HG03521 (cell line): ENCODE data around the gene MFAP4.

Experiments used
- ATAC-seq: cut with Tn5 transposase; IDR thresholded peaks from one replicate; pipeline ENCODE4 v1.9.1; 2021; ENCODE audit warnings: mild to moderate bottlenecking, moderate library complexity; ENCODE audit not compliant: unreplicated experiment

MFAP4 gene

DNA sequence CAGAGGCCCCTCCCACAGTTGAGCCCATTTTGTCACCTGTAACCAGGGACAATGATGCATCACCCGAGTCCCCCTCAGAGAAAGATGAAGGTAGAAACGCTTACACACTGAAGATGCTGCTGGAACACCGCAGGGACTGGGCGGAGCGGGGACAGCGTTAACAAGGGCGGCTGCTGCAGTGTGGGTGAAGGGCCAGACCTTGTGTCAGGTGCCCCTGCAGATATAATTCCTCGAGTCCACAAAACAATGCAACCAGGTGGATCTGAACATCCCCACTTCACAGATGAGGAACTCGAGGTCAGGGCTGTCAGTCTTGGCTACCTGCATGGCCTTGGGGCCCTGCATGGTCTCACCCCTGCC is 15.0 kb downstream of the MFAP4 start:
- ATAC-seq = no peak

DNA sequence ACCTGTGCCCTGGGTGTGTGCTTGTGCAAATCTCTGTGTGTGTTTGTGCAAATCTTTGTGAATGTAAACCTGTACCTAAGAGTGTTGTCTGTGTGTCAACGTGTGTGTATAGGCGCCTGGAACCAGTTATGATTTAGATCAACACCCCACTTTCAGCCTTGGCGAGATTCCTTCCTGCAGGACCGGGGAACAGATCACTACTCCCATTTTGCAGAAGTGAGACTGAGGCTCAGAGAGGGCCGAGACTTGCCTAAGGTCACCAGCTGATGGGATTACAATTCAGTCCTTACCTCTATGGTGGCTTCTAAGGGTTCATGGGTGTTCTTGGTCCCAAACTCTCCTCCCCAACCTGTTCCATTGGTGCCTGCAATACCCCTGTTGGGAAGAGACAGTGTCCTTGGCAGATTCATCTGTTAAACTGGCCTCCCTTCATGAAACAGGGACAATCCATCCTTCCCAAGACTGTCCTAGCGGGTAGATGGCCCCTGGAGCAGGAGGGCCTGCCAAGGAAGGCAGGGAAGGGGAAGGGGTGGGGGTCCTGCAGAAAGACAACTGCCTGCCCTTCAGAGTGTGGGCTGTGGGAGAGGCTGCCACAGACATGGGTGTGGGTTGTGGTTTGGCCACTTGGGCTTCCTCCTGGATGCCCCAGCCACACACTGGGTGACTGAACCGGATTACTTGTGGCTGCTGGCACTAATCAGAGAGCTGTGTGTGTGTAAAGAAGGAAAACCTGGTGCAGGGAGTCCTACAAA is 15.6 kb downstream of the MFAP4 start:
- no peak for ATAC-seq

DNA sequence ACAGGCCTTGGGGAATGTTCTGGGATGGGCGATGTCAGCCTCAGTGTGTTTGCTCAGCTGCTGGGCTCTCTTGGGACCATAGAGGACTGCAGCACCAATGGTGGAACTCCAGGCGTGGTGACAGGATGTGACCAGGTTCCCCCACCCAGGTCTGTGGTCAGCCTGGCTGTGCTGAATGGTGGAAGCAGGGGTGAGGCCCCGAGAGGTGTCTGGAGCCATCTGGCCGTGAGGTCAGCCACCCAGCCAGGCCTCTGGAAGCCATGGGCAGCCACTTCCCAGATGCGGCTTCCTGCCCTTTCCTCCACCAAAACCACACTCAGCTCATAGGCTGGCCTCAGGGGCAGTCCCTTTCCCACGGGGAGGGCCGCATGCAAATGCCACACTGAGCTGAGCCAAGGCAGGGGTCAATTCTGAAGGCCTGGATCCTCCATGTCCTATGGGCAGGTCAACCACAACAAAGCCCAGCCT is 16.5 kb downstream of the MFAP4 start:
- ATAC-seq = peak; percentile 61

DNA sequence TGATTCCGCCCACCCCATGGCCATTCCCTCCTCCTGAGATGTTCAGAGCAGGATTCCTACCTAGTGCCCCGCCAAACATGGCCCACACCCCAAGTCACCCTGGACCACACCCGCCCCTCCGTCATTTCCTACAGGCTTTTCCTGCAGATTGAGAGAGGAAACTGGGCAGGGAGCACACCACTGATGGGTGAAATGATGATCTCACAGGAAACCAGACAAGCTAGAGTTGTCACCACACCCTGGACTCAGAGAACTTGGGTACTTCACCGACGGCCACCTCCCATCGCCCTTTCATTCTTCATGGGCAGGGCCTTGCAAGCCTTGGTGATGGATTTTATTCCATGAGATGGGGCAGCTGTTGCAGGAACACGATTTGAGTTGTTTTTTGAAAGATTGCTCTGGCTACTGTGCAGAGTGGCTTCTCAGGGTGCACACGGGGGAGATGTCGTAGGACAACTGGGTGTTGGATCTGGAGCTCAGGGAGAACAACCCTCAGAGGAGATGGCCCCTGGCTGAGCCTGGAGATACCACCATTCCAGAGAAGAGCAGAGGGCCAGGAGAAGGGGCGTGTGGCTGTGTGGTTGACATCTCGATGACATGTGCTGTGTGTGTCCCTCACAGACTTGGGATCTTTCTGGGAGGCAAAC is 17.0 kb downstream of the MFAP4 start:
- ATAC-seq = no peak

DNA sequence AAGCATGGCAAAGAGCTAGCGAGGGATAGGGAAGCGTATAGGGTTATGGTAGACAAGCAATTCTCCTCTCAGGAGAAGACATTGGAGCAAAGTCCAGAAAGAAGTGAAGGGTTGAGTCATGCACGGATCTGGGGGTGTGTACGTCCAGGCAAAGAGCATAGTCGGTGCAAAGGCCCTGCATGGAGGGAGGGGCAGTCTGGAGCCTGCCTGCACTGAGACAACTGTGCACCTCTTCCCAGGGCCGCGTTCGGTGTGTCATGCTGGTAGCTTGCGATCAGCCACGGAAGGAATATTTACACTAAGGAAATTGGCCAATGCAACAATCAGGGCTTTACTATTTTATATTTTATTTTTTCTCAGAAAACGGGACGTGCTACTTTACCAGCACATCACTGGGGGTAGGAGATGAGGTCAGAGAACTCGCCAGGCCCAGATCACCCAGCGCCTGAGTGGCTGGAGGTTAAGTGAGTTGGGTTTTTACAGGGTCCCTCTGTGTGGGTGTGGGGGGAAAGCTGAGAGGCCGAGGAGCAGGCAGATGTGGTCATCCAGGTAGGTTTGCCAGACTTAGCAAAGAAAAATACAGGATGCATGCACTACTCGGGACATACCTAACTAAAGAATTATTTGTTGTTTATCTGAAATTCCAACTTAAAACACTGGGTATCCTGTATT is 17.7 kb downstream of the MFAP4 start:
- ATAC-seq = no peak

DNA sequence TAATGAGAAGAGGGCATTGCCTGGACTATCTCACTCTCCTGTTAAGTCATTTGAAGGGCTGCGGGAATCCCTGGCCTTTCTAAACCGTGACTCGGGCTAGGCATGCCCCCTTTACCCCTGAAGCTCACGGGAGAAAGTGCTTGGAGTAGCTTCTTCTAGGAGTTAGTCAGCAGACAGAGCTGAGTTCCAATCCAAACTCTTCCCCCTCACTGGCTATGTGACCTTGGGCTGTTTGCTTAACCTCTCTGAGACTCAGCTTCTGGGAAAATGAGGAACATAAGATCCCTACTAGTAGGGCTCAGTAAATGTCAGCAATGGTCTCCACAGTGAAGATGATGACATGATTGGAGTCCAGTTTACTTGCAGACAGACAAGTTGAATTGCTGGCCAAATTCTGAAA is 18.8 kb downstream of the MFAP4 start:
- no peak for ATAC-seq

GRCh38 chr17:19366637-19366972 is 20.4 kb downstream of the MFAP4 start:
- ATAC-seq = no peak

DNA sequence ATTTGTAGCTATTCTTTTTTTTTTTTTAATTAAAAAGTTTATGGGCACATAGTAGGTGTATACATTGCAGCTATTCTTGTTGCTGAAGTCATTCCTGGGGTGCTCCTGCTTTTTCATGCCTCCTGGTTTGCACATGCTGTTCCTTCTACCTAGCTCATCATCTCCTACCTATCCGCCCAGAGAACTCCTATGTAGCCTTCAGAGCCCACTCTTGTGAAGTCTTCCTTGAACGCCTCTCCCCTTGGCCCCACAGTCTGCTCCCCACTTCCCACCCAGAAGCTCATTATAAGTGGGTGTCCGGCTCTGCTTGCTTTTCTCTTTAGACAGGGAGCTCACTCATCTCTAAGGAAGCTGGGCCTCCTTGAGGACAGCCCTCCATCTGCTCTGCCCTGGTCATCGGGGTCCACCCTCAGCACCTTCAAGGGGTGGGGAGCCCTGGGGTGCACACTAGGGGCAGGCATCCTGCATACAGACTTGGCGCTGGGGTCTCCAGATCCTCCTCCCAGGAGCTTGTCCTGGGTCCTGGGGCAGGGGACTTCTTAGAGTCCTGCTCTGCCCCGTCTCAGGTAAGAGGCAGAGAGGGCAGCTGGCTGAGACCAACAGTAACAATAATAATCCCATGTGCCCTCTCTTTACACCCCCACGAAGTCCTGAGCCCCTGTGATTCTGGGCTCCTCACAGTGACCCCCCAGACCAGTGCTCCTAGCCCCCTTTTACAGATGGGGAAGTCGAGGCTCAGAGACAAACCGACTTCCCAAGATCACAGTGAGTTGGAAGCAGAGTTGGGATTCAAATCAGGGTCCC is 21.0 kb downstream of the MFAP4 start:
- ATAC-seq = no peak

DNA sequence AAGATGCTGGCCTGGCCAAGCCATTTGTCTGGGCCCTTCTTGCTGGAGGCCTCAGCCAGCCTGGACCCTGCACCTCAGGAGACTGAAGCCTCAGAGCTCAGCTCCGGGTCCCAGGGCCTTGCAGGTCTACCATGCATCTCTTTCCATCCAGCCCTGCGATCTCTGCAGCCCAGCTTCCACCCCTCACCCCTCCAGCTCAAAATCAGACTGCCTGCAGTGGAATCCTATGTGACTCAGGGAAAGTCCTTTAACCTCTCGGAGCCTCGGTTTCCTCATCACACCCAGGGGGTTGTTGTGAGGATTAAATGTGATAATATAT is 21.5 kb downstream of the MFAP4 start:
- ATAC-seq = no peak

- ATAC-seq = no peak
Observed at GRCh38 chr17:19364699-19365498, 22.1 kb downstream of the MFAP4 start.

DNA sequence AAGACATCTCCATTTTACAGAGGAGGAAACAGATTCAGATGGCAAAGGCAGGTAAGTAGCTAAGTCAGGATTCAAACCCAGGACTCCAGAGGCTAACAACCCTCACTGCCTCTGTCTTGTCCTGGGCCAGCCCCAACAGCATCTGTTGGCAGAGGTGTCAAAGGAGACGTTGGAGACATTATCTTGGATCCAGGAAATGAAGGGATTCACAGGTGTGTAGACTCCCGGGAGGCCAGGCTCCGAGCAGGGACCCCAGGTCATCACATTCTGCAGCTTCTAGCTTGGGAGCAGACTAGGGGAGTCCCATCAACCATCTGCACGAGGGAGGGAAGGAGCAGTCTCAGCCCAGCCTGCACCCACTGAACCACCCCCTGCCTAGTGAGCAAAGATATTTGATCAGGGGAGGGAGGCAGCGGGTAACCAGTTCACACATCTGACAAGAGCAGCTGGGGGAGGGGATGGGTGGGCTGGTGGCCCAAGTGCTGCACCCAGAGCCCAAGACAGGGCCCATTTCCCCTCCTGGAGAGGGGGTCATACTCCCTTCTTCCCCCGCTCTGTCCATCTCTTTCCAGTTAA is 23.4 kb downstream of the MFAP4 start:
- ATAC-seq = no peak

- ATAC-seq = no peak
Observed at GRCh38 chr17:19363114-19363438, 23.9 kb downstream of the MFAP4 start.

GRCh38 chr17:19362277-19363113 is 24.5 kb downstream of the MFAP4 start, which contains the start of gene B9D1:
TSS of gene B9D1 (minus strand) at chr17:19362723. CDS start at chr17:19362569, 154 bp downstream.
- peak; percentile 70 for ATAC-seq

DNA sequence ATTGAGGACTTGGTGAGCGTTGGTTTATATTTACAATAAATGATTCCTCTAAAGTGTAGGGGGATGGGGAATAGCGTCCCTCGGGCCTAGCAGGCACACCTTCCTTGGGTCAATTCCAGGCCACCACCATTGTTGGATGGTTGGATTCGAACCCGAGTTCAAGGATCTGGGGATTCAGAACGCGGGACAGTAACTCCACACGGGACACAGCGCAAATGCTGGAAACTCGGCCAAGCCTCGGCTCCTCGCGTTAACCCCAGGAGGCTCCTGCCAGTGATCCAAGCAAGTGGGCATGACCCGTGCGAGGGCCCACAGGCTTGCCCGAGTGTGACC is 25.1 kb downstream of the MFAP4 start:
- no peak for ATAC-seq

DNA sequence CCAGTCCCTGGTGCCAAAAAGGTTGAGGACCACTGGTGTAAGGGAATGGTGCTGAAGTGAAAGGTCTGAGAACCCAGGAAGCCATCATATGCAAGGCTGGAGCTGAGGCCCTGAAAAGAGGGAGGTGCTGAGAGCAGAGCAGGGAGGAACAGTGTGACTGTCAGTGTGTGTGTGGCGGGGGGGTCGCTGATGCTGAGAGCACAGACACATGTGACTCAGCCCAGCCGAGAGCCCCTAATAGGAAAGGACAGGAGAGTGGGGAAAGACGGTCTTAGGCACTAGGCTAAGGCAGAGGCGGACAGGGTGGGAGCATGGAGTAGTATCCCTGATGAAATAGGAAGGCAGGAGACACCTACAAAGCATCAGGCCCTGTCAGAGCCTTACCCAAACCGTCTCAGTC is 25.7 kb downstream of the MFAP4 start:
- no peak for ATAC-seq

GRCh38 chr17:19360772-19361171 is 26.2 kb downstream of the MFAP4 start:
- no peak for ATAC-seq

GRCh38 chr17:19359856-19360255 is 27.1 kb downstream of the MFAP4 start:
- no peak for ATAC-seq

DNA sequence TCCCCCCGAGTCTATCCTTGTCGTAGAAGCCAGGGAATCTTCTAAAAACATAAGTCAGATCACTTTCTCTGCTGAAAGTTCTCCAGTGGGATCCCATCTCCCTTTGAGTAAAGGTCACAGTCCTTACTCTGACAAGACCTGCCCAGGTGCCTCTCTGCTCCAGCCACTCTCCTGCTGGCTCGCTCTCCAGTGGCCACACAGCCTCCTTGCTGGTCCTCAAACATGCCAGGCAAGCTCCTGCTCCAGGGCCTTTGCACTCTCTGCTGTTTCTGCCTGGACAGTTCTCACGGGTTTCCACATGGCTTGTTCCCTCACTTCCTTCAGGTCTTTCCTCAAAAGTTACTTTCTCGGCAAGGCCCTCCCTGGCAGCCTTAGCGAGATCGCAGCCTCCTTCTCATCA is 27.8 kb downstream of the MFAP4 start:
- ATAC-seq = no peak

DNA sequence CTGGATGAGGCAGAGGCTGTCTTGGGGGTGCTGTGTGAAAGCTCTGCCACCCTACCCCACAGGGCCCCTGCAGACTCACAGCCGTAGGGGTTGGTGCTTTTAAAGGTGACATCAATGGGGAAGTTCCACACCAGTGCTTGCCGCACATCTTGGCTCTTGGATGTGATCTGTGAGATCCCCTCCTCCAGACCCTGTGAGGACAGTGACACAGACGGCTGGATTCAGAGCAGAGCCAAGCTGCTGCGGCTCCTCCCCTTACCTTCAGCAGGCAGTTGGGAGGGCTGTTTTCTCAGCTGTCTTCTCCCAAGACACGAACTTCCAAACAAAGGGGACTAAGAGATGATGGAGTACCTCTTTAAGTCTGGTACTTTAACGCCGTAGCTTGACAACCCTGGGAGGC is 29.2 kb downstream of the MFAP4 start:
- no peak for ATAC-seq

DNA sequence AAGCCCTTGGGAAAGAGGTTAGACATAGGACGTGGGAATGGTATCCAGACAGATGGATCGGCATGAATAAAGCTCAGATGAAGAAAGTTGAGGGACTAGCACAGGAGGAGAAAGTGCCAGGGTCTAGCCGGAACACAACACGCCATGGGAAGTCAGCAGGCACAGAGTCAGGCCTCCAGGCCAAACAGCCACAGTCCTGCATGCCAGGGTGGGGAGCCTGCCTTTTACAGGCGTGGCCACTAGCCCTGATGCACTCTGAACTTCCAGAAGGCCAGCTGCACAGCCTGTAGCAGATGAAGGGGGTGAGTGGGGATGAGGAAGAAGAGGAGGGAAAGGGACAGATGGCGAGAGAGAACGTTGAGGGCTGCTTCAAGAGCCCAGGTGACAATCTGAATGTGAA is 29.6 kb downstream of the MFAP4 start:
- no peak for ATAC-seq
